ENCODE measurements around the gene KDM8. TPM values are rescaled to one million over a fixed set of nuclear protein-coding genes. Genes with fewer than 3 reads are reported as not detected.

The KDM8 gene
- total RNA-seq, 1 donor from 2014 or later, result 8.6 TPM

DNA sequence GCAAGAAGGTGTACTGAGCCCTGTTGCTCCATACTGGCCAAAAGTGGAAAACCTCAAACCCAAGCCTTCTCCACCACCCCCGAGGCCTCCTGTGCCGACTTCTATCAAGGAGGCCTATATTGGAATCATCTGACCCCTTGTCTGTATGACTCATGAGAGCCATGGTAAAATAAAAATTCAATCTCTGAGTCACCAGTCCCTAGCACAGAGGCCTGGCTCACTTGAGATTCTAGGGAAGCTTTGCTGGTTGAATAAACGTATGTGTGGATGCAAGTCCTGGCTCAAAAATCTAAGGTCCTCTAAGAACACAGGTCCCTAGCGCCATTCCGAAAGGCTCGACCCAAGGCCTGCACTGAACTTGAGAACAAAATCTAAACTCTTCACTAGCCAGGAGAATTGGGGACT lies 50.2 kb downstream of the KDM8 start:
- Histone ChIP-seq H3K36me3 (peaks cover 25% of the 10 kb centered on the region), H3K4me3 (no peak overlapping the region), H3K9me3 (no peaks in the 10 kb centered on the region), H3K27ac (no peak overlapping the region), H3K4me1 (peaks cover 34% of the 10 kb centered on the region), H3K27me3 (ENCODE audit: low read depth) (no peaks in the 10 kb centered on the region)
- DNase-seq (no peak), ATAC-seq (peak in 1 of 2 donors; percentile 36)
- TF ChIP-seq, protein P1, sequence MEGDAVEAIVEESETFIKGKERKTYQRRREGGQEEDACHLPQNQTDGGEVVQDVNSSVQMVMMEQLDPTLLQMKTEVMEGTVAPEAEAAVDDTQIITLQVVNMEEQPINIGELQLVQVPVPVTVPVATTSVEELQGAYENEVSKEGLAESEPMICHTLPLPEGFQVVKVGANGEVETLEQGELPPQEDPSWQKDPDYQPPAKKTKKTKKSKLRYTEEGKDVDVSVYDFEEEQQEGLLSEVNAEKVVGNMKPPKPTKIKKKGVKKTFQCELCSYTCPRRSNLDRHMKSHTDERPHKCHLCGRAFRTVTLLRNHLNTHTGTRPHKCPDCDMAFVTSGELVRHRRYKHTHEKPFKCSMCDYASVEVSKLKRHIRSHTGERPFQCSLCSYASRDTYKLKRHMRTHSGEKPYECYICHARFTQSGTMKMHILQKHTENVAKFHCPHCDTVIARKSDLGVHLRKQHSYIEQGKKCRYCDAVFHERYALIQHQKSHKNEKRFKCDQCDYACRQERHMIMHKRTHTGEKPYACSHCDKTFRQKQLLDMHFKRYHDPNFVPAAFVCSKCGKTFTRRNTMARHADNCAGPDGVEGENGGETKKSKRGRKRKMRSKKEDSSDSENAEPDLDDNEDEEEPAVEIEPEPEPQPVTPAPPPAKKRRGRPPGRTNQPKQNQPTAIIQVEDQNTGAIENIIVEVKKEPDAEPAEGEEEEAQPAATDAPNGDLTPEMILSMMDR (IDR thresholded peaks at IDR 0.05), result no peak
- intact Hi-C loops (cut with DNase I), result no loop called here

DNA sequence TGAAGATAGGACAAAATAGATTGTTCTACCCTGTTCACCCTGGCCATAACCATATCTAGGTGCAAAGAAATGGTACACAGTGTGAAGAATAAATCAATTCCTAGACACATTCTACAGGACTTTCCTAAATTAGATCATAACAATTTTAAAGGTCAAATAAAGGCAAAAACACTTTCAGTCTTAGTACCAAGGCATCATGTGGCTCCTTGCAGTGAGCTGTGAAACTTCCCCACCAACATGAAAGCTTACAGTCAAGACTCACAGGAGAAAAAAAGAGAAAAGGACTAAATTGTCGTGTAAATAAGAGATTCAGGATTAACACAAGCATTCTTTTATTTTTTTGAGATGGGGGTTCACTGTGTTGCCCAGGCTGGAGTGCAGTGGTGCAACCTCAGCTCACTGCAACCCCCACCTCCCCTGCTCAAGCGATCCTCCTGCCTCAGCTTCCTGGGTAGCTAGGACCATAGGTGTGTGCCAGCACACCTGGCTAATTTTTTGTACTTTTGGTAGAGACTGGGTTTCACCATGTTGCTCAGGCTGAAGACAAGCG lies 51.0 kb downstream of the KDM8 start:
- peaks cover 37% of the 10 kb centered on the region for H3K4me1 ChIP-seq
- H3K27ac ChIP-seq, result no peak overlapping the region
- DNase-seq, result peak; percentile 14
- TF ChIP-seq, protein P1 (IDR thresholded peaks at IDR 0.05), result no peak
- no peaks in the 10 kb centered on the region for H3K27me3 ChIP-seq (ENCODE audit: low read depth)
- H3K9me3 ChIP-seq, result no peaks in the 10 kb centered on the region
- peaks cover 25% of the 10 kb centered on the region for H3K36me3 ChIP-seq
- no peak overlapping the region for H3K4me3 ChIP-seq
- ATAC-seq, result no peak
- intact Hi-C loops (cut with DNase I), result no loop called here

DNA sequence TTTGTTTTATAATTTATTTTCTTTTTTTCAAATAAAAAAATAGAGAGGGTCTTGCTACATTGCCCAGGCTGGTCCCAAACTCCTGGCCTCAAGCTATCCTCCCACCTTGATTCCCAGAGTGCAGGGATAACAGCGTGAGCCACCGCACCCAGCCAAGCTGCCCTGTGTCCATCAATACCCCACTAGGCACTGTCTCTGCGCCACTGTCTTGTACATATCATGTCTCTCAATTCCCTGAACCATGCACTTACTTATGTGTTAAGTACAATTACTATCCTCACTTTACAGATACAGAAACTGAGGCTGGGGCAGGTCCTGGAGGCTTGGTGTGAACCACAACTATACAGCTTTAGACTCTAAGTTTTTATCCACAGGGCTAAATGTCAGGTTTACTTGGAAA lies 53.5 kb downstream of the KDM8 start:
- peaks cover 25% of the 10 kb centered on the region for H3K36me3 ChIP-seq
- ATAC-seq (no peak), DNase-seq (no peak)
- intact Hi-C loops (cut with DNase I), result no loop called here
- H3K27ac ChIP-seq, result no peak overlapping the region
- no peaks in the 10 kb centered on the region for H3K27me3 ChIP-seq (ENCODE audit: low read depth)
- H3K9me3 ChIP-seq, result no peaks in the 10 kb centered on the region
- TF ChIP-seq, protein P1 (IDR thresholded peaks at IDR 0.05), result no peak
- H3K4me1 ChIP-seq, result peaks cover 45% of the 10 kb centered on the region
- H3K4me3 ChIP-seq, result no peak overlapping the region

DNA sequence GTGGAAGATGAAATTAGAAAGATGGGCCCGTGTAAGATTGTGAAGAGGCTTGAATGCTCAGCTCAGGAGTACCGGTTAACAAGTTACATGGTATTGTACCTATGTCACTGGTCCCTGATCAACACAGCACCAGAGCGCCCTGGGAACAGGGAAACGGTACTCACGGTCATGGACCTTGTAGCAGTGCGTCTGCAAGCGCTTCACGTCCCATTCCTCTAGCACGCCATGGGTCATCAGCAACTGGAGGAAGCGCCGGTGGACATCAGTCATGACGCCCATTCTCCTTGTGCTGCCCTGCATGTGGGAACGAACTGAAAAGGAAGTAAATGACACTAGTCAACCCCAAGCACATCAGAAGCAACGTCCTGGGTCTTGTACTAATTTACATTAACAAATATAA lies 53.9 kb downstream of the KDM8 start:
- Histone ChIP-seq H3K27ac (peak overlapping the region; percentile 68), H3K36me3 (peaks cover 25% of the 10 kb centered on the region), H3K27me3 (ENCODE audit: low read depth) (no peaks in the 10 kb centered on the region), H3K4me1 (peaks cover 45% of the 10 kb centered on the region), H3K4me3 (no peak overlapping the region), H3K9me3 (no peaks in the 10 kb centered on the region)
- DNase-seq (no peak), ATAC-seq (no peak)
- intact Hi-C loops (cut with DNase I), result no loop called here
- TF ChIP-seq, protein P1 (IDR thresholded peaks at IDR 0.05), result no peak

DNA sequence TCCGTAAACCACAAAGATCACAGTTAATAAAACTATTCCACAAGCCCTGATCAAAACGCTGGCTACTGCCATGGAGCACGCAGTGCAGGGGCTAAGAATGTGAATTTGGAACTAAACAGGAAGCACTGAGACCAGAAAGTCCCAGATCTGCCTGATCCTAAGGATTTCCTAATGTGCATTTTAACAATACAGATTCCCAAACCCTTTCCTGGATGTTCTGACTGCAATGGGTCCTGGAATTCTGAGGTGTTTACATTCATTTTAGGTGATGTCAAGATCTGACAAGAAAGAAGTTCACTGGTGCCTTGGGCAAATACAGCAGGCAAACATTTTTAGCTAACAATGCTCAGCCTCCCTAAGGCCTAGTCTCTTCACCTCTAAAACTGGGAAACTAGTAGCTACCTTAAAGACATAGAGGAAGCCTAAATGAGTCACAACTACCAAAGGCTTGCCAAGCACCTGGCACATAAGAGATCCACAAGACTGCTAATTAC lies 55.0 kb downstream of the KDM8 start:
- DNase-seq (no peak), ATAC-seq (peak; percentile 66)
- Histone ChIP-seq H3K4me3 (no peak overlapping the region), H3K4me1 (peaks cover 42% of the 10 kb centered on the region), H3K27ac (peak overlapping the region; percentile 68), H3K36me3 (peaks cover 25% of the 10 kb centered on the region), H3K9me3 (no peaks in the 10 kb centered on the region), H3K27me3 (ENCODE audit: low read depth) (no peaks in the 10 kb centered on the region)
- TF ChIP-seq, protein P1 (IDR thresholded peaks at IDR 0.05), result no peak
- intact Hi-C loops (cut with DNase I), result no loop called here
